ENCODE data around the gene RIC3. TPM values are rescaled to one million over a fixed set of nuclear protein-coding genes. Genes with fewer than 3 reads are reported as not detected.

RIC3 gene
- total RNA-seq, 6 donors from 2014 or later = 8.2 to 44.0 (median 12.2) TPM

GRCh38 chr11:8096575-8096974 is 72.2 kb downstream of the RIC3 start:
- WGBS, 2 donors = 55 to 67% methylated on average over 4 to 6 of the region's 6 CpGs
- peaks cover 0 to 21% (median 2%) of the 10 kb centered on the region in 4 donors for H3K36me3 ChIP-seq
- no peak for ATAC-seq (ENCODE audit: low FRiP score in 2 of 2)
- H3K27me3 ChIP-seq = no peaks in the 10 kb centered on the region
- no peak overlapping the region for H3K4me3 ChIP-seq
- no peak overlapping the region for H3K27ac ChIP-seq
- no peaks in the 10 kb centered on the region for H3K9me3 ChIP-seq
- DNase-seq = no peak
- peaks cover 0 to 5% (median 2%) of the 10 kb centered on the region in 4 donors for H3K4me1 ChIP-seq
- TF ChIP-seq POLR2A (IDR thresholded peaks at IDR 0.05) (no peak), CTCF (IDR thresholded peaks at IDR 0.05) (no peak), EP300 (IDR thresholded peaks at IDR 0.05) (no peak)

- peaks cover 0 to 5% (median 2%) of the 10 kb centered on the region in 4 donors for H3K4me1 ChIP-seq
- TF ChIP-seq POLR2A (IDR thresholded peaks at IDR 0.05) = no peak
- TF ChIP-seq POLR2AphosphoS5 (IDR thresholded peaks at IDR 0.05) = no peak
- no peak for TF ChIP-seq CTCF (IDR thresholded peaks at IDR 0.05)
- no peak for TF ChIP-seq EP300 (IDR thresholded peaks at IDR 0.05)
- no peaks in the 10 kb centered on the region for H3K9me3 ChIP-seq
- no peak overlapping the region for H3K27ac ChIP-seq
- DNase-seq (no peak), ATAC-seq (ENCODE audit: low FRiP score in 2 of 2) (no peak)
- no peaks in the 10 kb centered on the region for H3K27me3 ChIP-seq
- WGBS, 2 donors = 68 to 81% methylated on average over 5 of the region's 5 CpGs
- H3K4me3 ChIP-seq = no peak overlapping the region
- H3K36me3 ChIP-seq = peaks cover 0 to 17% (median 0%) of the 10 kb centered on the region in 4 donors
Observed at GRCh38 chr11:8095806-8096522, 72.9 kb downstream of the RIC3 start.

- DNase-seq = peak in 1 of 2 donors; percentile 58
- no peaks in the 10 kb centered on the region for H3K27me3 ChIP-seq
- H3K36me3 ChIP-seq = peaks cover 0 to 13% (median 0%) of the 10 kb centered on the region in 4 donors
- WGBS, 2 donors = 59 to 79% methylated on average over 3 to 12 of the region's 12 CpGs
- TF ChIP-seq EP300 (IDR thresholded peaks at IDR 0.05) (no peak), POLR2A (IDR thresholded peaks at IDR 0.05) (no peak), CTCF (IDR thresholded peaks at IDR 0.05) (no peak), POLR2AphosphoS5 (IDR thresholded peaks at IDR 0.05) (no peak)
- no peak overlapping the region for H3K27ac ChIP-seq
- no peak overlapping the region for H3K4me3 ChIP-seq
- peaks cover 0 to 5% (median 2%) of the 10 kb centered on the region in 4 donors for H3K4me1 ChIP-seq
- no peaks in the 10 kb centered on the region for H3K9me3 ChIP-seq
- no peak for ATAC-seq (ENCODE audit: low FRiP score in 2 of 2)
Observed at GRCh38 chr11:8095371-8095770, 73.5 kb downstream of the RIC3 start.

GRCh38 chr11:8094656-8095055 is 74.2 kb downstream of the RIC3 start:
- peaks cover 0 to 13% (median 0%) of the 10 kb centered on the region in 4 donors for H3K36me3 ChIP-seq
- TF ChIP-seq POLR2A (IDR thresholded peaks at IDR 0.05) (no peak), EP300 (IDR thresholded peaks at IDR 0.05) (no peak)
- H3K27me3 ChIP-seq = no peaks in the 10 kb centered on the region
- no peaks in the 10 kb centered on the region for H3K9me3 ChIP-seq
- ATAC-seq (ENCODE audit: low FRiP score in 2 of 2) (no peak), DNase-seq (peak in 1 of 2 donors; percentile 42)
- H3K4me3 ChIP-seq = no peak overlapping the region
- no peak overlapping the region for H3K27ac ChIP-seq
- 89 to 92% methylated on average over 11 of the region's 11 CpGs for WGBS, 2 donors
- H3K4me1 ChIP-seq = peaks cover 0 to 5% (median 2%) of the 10 kb centered on the region in 4 donors

DNA sequence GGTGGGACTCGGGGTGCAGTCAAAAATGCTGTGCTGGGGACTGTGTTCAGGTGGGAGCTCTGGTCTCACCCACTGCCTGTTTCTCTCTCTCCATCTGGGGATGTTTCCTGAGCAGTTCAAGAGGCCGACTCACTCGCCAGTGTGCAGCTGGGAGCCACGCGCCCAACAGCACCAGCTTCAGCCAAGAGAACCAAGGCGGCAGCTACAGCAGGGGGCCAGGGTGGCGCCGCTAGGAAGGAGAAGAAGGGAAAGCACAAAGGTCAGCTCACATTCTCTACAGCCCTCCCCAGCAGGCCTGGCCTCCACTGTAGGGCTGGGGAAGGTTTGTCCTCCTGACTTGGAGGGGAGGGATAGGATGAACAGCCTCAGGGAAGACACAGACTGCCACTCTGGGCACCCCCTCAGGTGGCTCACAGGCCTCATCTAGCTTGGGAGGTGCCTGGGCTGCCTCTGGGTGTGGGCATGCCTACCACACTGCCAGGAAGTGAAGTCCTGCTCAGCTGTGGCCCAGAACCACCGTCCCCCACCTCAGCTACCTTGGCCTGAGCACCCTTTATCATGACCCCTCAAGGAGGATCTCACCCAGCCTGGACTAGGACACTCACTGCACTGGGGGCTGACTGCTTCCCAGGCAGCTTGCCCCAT is 74.8 kb downstream of the RIC3 start:
- 91 to 93% methylated on average over 7 to 9 of the region's 9 CpGs for WGBS, 2 donors
- no peak overlapping the region for H3K27ac ChIP-seq
- ATAC-seq (ENCODE audit: low FRiP score in 2 of 2) = no peak

More for the DNA sequence above, 74.8 kb downstream of the RIC3 start:
- Histone ChIP-seq H3K36me3 (peaks cover 0 to 13% (median 0%) of the 10 kb centered on the region in 4 donors), H3K27me3 (no peaks in the 10 kb centered on the region), H3K4me3 (no peak overlapping the region), H3K4me1 (peaks cover 0 to 5% (median 2%) of the 10 kb centered on the region in 4 donors), H3K9me3 (no peaks in the 10 kb centered on the region)
- peak in 1 of 2 donors; percentile 48 for DNase-seq
- no peak for TF ChIP-seq POLR2AphosphoS5 (IDR thresholded peaks at IDR 0.05)
- no peak for TF ChIP-seq EP300 (IDR thresholded peaks at IDR 0.05)
- no peak for TF ChIP-seq POLR2A (IDR thresholded peaks at IDR 0.05)
- TF ChIP-seq CTCF (IDR thresholded peaks at IDR 0.05) = no peak
